Loucy (cell line): ENCODE measurements around the gene IQCE.
"Not testable (repeated sequence)": the region's sequence is repeated elsewhere in the genome, so short reads cannot be mapped to it uniquely, and the experiment has no call there.

ENCODE experiments used
- H2AFZ ChIP-seq: fragments of 200-600 bp; sonication (generic); 2 replicates; pipeline ENCODE4 v1.6.0; 2016; ENCODE audit warnings: antibody characterized with exemption, mild to moderate bottlenecking, low read length, moderate library complexity
- H3F3A ChIP-seq: fragments of 200-600 bp; 2 replicates; pipeline ENCODE4 v1.6.0; 2016; ENCODE audit warnings: antibody characterized with exemption, low read depth, mild to moderate bottlenecking
- H3K27me3 ChIP-seq: fragments of 200-600 bp; sonication (generic); 2 replicates; pipeline ENCODE4 v1.6.1; 2014; ENCODE audit warnings: low read length, mild to moderate bottlenecking; ENCODE audit not compliant: insufficient read depth, poor library complexity, severe bottlenecking
- H3K36me3 ChIP-seq: fragments of 200-600 bp; sonication (generic); 2 replicates; pipeline ENCODE4 v1.6.1; 2016; ENCODE audit warnings: low read length; ENCODE audit not compliant: insufficient read depth
- H3K4me1 ChIP-seq: fragments of 200-600 bp; sonication (generic); 2 replicates; pipeline ENCODE4 v1.5.1; 2014; ENCODE audit warnings: low read length, mild to moderate bottlenecking; ENCODE audit not compliant: insufficient read depth, poor library complexity, severe bottlenecking
- H3K4me2 ChIP-seq: fragments of 200-600 bp; sonication (generic); 2 replicates; pipeline ENCODE4 v1.6.0; 2014; ENCODE audit warnings: antibody characterized with exemption, low read length, low read depth, mild to moderate bottlenecking; ENCODE audit not compliant: poor library complexity, severe bottlenecking
- H3K4me3 ChIP-seq: fragments of 200-600 bp; sonication (generic); 2 replicates; pipeline ENCODE4 v1.5.1; 2014; ENCODE audit warnings: low read length, mild to moderate bottlenecking, mixed read lengths; ENCODE audit not compliant: poor library complexity, severe bottlenecking
- H3K79me2 ChIP-seq: fragments of 200-600 bp; sonication (generic); 2 replicates; pipeline ENCODE4 v1.6.1; 2014; ENCODE audit warnings: low read length; ENCODE audit not compliant: insufficient read depth
- H3K9ac ChIP-seq: fragments of 200-600 bp; sonication (generic); 2 replicates; pipeline ENCODE4 v1.6.0; 2014; ENCODE audit warnings: mild to moderate bottlenecking, low read depth, low read length, moderate library complexity; ENCODE audit not compliant: poor library complexity, severe bottlenecking
- H3K9me2 ChIP-seq: fragments of 200-600 bp; sonication (generic); replicated peaks from 2 replicates; pipeline ENCODE4 v1.6.1; 2016; ENCODE audit warnings: low read depth, low read length, mixed read lengths
- H3K9me3 ChIP-seq: fragments of 200-600 bp; sonication (generic); 2 replicates; pipeline ENCODE4 v1.6.1; 2014; ENCODE audit warnings: mild to moderate bottlenecking, antibody characterized with exemption, low read length, low read depth; ENCODE audit not compliant: insufficient read depth
- H4K20me1 ChIP-seq: fragments of 200-600 bp; sonication (generic); 2 replicates; pipeline ENCODE4 v1.6.0; 2014; ENCODE audit warnings: antibody characterized with exemption, low read length, mild to moderate bottlenecking; ENCODE audit not compliant: insufficient read depth, poor library complexity, severe bottlenecking
- EZH2phosphoT487 ChIP-seq: fragments of 200-600 bp; IDR thresholded peaks from 2 replicates; pipeline ENCODE4 v1.6.1; 2018; ENCODE audit warnings: antibody characterized with exemption, mild to moderate bottlenecking, moderate library complexity, borderline replicate concordance
- TF ChIP-seq, protein P1 (sequence below): fragments of 200-600 bp; sonication (generic); conservative IDR thresholded peaks from 2 replicates; pipeline ENCODE4 v1.5.1; 2014; ENCODE audit warnings: mild to moderate bottlenecking, antibody characterized with exemption, low read length

IQCE gene

DNA sequence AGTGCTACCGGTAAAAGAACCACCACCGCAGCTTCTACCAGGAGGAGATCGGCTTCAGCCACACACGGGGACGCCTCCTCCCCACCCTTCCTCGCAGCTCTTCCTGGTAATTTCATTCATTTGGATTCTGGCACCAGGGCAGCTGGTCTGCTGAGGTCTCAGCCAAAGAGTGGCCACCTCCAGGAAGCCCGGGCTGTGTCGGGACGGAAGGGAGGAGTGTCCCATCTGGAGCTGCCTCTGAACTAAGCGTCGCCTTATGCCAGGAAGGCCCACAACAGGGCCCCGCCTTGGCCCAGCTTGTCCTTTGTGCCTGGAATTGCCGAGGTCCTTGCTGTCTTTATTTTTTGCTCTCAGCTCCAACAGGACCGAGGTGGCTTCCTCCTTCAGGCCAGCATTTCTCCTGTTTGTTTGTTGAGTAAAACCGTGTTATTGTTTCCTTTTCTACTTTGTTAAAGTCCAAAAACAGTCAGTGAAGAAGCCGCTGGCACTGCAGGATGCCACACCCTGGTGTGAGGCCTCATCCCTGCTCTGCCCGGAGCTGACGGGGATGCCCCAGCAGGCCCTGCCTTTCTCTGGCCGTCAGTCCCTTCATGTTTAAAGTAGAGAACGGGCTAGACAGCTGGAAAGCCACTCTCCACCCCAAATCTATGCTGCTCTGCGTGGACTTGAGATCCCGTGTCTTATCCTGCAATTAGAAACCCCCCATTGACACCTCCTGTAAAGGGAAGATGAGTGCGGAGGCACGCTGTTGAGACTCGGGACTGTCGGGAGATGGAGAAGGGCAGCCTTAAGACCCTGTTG lies 48.5 kb downstream of the IQCE start:
- Histone ChIP-seq H3K79me2 (no peaks in the 10 kb centered on the region), H3K36me3 (no peaks in the 10 kb centered on the region), H3K4me1 (no peaks in the 10 kb centered on the region), H4K20me1 (no peaks in the 10 kb centered on the region), H3F3A (no peaks in the 10 kb centered on the region), H3K27me3 (no peaks in the 10 kb centered on the region), H3K9me2 (no peaks in the 10 kb centered on the region), H2AFZ (no peak overlapping the region), H3K9me3 (no peaks in the 10 kb centered on the region), H3K9ac (no peak overlapping the region), H3K4me2 (no peak overlapping the region), H3K4me3 (no peak overlapping the region)
- TF ChIP-seq EZH2phosphoT487 = no peak
- TF ChIP-seq, protein P1, sequence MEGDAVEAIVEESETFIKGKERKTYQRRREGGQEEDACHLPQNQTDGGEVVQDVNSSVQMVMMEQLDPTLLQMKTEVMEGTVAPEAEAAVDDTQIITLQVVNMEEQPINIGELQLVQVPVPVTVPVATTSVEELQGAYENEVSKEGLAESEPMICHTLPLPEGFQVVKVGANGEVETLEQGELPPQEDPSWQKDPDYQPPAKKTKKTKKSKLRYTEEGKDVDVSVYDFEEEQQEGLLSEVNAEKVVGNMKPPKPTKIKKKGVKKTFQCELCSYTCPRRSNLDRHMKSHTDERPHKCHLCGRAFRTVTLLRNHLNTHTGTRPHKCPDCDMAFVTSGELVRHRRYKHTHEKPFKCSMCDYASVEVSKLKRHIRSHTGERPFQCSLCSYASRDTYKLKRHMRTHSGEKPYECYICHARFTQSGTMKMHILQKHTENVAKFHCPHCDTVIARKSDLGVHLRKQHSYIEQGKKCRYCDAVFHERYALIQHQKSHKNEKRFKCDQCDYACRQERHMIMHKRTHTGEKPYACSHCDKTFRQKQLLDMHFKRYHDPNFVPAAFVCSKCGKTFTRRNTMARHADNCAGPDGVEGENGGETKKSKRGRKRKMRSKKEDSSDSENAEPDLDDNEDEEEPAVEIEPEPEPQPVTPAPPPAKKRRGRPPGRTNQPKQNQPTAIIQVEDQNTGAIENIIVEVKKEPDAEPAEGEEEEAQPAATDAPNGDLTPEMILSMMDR = no peak

DNA sequence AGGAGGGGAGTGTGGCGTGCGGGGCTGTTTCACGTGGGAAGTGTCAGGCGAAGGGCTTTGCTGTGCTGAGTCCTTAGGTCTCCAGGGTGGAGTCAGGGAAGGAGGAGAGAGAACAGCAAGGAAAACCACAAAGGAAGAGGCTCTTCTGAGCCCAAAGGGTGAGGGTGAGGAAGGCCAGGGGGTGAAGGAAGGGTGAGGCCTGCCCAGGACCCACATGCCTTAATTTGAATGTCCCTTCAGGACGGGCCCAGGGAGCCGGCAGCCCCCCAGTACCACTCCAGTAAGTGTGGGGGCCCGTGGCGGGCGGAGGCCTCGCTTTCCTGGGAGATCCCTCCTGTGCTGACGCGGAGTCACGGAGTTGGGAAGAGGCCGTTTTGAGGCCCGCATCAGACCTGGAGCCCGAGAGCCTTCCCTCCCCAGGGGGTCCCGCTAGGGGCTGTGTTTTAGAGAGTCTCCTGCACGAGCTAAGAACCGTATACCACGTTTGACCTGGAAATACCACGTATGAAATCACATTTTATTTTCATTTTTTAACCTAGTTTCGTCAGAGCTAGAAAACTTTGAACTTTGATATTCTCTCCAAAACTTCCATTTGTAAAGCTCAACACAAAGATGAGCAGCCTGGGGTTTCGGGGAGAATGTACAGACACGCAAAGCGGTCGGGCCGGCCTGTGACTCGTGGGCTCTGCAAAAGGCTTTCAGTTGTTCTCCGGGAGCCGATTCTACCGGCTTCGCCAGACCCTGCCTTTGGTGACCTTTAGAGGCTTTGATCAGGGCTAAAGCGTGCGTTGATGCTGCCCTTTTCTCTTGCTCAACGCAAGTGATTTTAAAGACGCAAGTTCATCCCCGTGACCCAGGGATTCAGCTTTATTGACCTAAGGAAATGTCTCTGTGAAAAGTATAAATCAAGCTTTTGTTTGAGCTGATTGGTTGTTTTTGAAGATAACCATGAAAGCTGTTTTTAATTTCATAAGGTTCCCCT lies 49.4 kb downstream of the IQCE start:
- Histone ChIP-seq H3K9me3 (no peaks in the 10 kb centered on the region), H3K4me2 (no peak overlapping the region), H3K4me1 (no peaks in the 10 kb centered on the region)

DNA sequence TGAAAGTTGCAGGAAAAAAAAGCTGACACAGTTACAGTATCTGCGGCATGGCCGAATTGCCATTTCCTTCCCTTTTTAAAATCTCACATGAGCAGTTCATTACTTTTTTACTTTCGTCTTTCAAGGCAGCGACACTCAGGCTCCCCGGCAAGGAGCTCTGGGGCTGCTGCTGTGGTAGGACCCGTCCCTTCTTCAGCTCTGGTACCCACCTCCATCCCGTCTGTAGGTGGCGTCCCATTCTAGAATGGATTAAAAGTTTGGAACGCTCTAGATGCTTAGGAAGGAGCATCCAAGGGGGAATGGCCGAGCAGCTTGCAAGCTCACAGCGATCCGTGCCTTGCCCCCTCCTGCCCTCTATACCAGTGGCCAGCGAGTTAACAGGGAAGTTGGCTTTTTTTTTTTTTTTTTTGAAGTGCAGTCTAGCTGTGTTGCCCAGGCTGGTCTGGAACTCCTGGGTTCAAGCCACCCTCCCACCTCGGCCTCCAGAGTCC lies 50.2 kb downstream of the IQCE start:
- H4K20me1 ChIP-seq = no peaks in the 10 kb centered on the region
- no peak overlapping the region for H3K4me2 ChIP-seq
- H3K4me3 ChIP-seq = no peak overlapping the region
- no peaks in the 10 kb centered on the region for H3K9me3 ChIP-seq
- TF ChIP-seq EZH2phosphoT487 = no peak
- TF ChIP-seq, protein P1 = peak; percentile 52
- H2AFZ ChIP-seq = no peak overlapping the region
- H3K9ac ChIP-seq = no peak overlapping the region
- H3K9me2 ChIP-seq = no peaks in the 10 kb centered on the region
- no peaks in the 10 kb centered on the region for H3K4me1 ChIP-seq
- H3K79me2 ChIP-seq = no peaks in the 10 kb centered on the region
- H3K27me3 ChIP-seq = no peaks in the 10 kb centered on the region
- H3K36me3 ChIP-seq = no peaks in the 10 kb centered on the region
- H3F3A ChIP-seq = no peaks in the 10 kb centered on the region

More for the DNA sequence above, 49.4 kb downstream of the IQCE start:
- Histone ChIP-seq H3K27me3 (no peaks in the 10 kb centered on the region), H3K79me2 (no peaks in the 10 kb centered on the region), H3K36me3 (no peaks in the 10 kb centered on the region), H3K9me2 (no peaks in the 10 kb centered on the region), H2AFZ (no peak overlapping the region), H4K20me1 (no peaks in the 10 kb centered on the region), H3K9ac (no peak overlapping the region), H3F3A (no peaks in the 10 kb centered on the region), H3K4me3 (no peak overlapping the region)
- TF ChIP-seq EZH2phosphoT487 = no peak
- TF ChIP-seq, protein P1 = no peak

DNA sequence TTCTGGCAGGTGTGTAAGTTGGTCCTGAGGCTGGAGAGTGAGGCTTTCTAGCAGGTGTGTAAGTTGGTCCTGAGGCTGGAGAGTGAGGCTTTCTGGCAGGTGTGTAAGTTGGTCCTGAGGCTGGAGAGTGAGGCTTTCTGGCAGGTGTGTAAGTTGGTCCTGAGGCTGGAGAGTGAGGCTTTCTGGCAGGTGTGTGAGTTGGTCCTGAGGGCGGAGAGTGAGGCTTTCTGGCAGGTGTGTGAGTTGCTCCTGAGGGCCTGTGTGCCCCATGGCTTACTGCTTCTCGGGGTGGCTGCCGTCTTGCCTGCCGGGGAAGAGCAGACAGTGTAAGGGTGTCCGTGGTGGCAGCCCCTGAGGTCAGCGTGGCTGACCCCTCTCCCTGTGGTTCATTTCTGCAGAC lies 50.9 kb downstream of the IQCE start:
- H3K9me2 ChIP-seq, H3K9me3 ChIP-seq, H3K27me3 ChIP-seq, H3F3A ChIP-seq, H3K4me1 ChIP-seq, H3K4me3 ChIP-seq, H3K9ac ChIP-seq, H2AFZ ChIP-seq, H3K36me3 ChIP-seq, H4K20me1 ChIP-seq, H3K79me2 ChIP-seq, H3K4me2 ChIP-seq: not testable (repeated sequence)
